Measurements from ENCODE around the gene TESK2. TPM values are rescaled to one million over a fixed set of nuclear protein-coding genes. Genes with fewer than 3 reads are reported as not detected.
A peak's percentile ranks its signal among the peaks of the same experiment; 100 is the strongest.
"Not testable (repeated sequence)": the region's sequence is repeated elsewhere in the genome, so short reads cannot be mapped to it uniquely, and the experiment has no call there.

TESK2 gene
- polyA plus RNA-seq, 3 donors = 3.9 to 13.1 (median 4.1) TPM

- no peak overlapping the region for H3K27ac Mint-ChIP-seq
- no peak overlapping the region for H3K9ac ChIP-seq (ENCODE audit: insufficient read depth, low read length, poor library complexity, severe bottlenecking)
- H3K4me1 Mint-ChIP-seq = peaks cover 23% of the 10 kb centered on the region
- H3K9me3 ChIP-seq (replicated peaks in 1 of 2; ENCODE audit: control insufficient read depth in 1 of 2, insufficient read depth in 1 of 2, low read length in 2 of 2) = no peaks in the 10 kb centered on the region
- peaks cover 2 to 10% (median 8%) of the 10 kb centered on the region in 3 donors for H3K27me3 Mint-ChIP-seq (ENCODE audit: low read depth in 3 of 3)
- no peaks in the 10 kb centered on the region for H4K20me1 ChIP-seq (ENCODE audit: insufficient read depth, low read length)
- H3K4me3 ChIP-seq (replicated peaks in 1 of 3; ENCODE audit: low read depth in 2 of 3, low read length in 3 of 3) = no peak overlapping the region
- peaks cover 0 to 3% (median 0%) of the 10 kb centered on the region in 7 donors for H3K9me3 Mint-ChIP-seq
- H3K27me3 ChIP-seq (ENCODE audit: control insufficient read depth in 2 of 2, insufficient read depth in 2 of 2, low read length in 2 of 2) = no peaks in the 10 kb centered on the region
- H3K36me3 ChIP-seq (replicated peaks in 1 of 2; ENCODE audit: control insufficient read depth in 1 of 2, insufficient read depth in 2 of 2, low read length in 2 of 2) = no peaks in the 10 kb centered on the region
- H3K4me2 ChIP-seq (replicated peaks; ENCODE audit: extremely low read depth, low read length, poor library complexity, severe bottlenecking) = no peak overlapping the region
- no peak overlapping the region for H3K27ac ChIP-seq (ENCODE audit: low read depth in 1 of 2, low read length in 2 of 2)
- peaks cover 12 to 19% of the 10 kb centered on the region in 2 donors for H3K4me1 ChIP-seq (ENCODE audit: control insufficient read depth in 1 of 2, insufficient read depth in 2 of 2, low read length in 2 of 2)
- TF ChIP-seq, protein P1, sequence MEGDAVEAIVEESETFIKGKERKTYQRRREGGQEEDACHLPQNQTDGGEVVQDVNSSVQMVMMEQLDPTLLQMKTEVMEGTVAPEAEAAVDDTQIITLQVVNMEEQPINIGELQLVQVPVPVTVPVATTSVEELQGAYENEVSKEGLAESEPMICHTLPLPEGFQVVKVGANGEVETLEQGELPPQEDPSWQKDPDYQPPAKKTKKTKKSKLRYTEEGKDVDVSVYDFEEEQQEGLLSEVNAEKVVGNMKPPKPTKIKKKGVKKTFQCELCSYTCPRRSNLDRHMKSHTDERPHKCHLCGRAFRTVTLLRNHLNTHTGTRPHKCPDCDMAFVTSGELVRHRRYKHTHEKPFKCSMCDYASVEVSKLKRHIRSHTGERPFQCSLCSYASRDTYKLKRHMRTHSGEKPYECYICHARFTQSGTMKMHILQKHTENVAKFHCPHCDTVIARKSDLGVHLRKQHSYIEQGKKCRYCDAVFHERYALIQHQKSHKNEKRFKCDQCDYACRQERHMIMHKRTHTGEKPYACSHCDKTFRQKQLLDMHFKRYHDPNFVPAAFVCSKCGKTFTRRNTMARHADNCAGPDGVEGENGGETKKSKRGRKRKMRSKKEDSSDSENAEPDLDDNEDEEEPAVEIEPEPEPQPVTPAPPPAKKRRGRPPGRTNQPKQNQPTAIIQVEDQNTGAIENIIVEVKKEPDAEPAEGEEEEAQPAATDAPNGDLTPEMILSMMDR (IDR thresholded peaks at IDR 0.05) = no peak
- H3K36me3 Mint-ChIP-seq = no peaks in the 10 kb centered on the region
- DNase-seq = no peak
- intact Hi-C loops (cut with micrococcal nuclease) = no loop called here
- no peaks in the 10 kb centered on the region for H3K79me2 ChIP-seq (ENCODE audit: insufficient read depth, low read length)
- H2AFZ ChIP-seq (ENCODE audit: insufficient read depth, low read depth, low read length, poor library complexity, severe bottlenecking) = no peak overlapping the region
- no peak overlapping the region for H3K4me3 Mint-ChIP-seq
- WGBS (ENCODE audit: insufficient coverage) = 100% methylated on average over 5 of the region's 11 CpGs
These were observed 39.7 kb upstream of the TESK2 start for GRCh38 chr1:45530632-45531135.

GRCh38 chr1:45526135-45526644 lies 35.2 kb upstream of the TESK2 start:
- H3K79me2 ChIP-seq (ENCODE audit: insufficient read depth, low read length) = peaks cover 4% of the 10 kb centered on the region
- H3K27ac ChIP-seq (ENCODE audit: low read depth in 1 of 2, low read length in 2 of 2) = no peak overlapping the region
- H2AFZ ChIP-seq (ENCODE audit: insufficient read depth, low read depth, low read length, poor library complexity, severe bottlenecking) = no peak overlapping the region
- H3K4me1 ChIP-seq (ENCODE audit: control insufficient read depth in 1 of 2, insufficient read depth in 2 of 2, low read length in 2 of 2) = peaks cover 8 to 11% of the 10 kb centered on the region in 2 donors
- TF ChIP-seq, protein P1 (IDR thresholded peaks at IDR 0.05) = no peak
- Mint-ChIP-seq H3K36me3 (no peaks in the 10 kb centered on the region), H3K27ac (no peak overlapping the region), H3K27me3 (ENCODE audit: low read depth in 3 of 3) (peaks cover 4 to 16% (median 4%) of the 10 kb centered on the region in 3 donors), H3K4me3 (no peak overlapping the region), H3K9me3 (peaks cover 0 to 4% (median 0%) of the 10 kb centered on the region in 7 donors), H3K4me1 (peaks cover 22% of the 10 kb centered on the region)
- H4K20me1 ChIP-seq (ENCODE audit: insufficient read depth, low read length) = no peaks in the 10 kb centered on the region
- no peak overlapping the region for H3K4me2 ChIP-seq (replicated peaks; ENCODE audit: extremely low read depth, low read length, poor library complexity, severe bottlenecking)
- no peak overlapping the region for H3K4me3 ChIP-seq (replicated peaks in 1 of 3; ENCODE audit: low read depth in 2 of 3, low read length in 3 of 3)
- no peaks in the 10 kb centered on the region for H3K9me3 ChIP-seq (replicated peaks in 1 of 2; ENCODE audit: control insufficient read depth in 1 of 2, insufficient read depth in 1 of 2, low read length in 2 of 2)
- WGBS (ENCODE audit: insufficient coverage) = no CpG with 5 or more reads among the region's 1 CpG
- no peak for DNase-seq
- no peak overlapping the region for H3K9ac ChIP-seq (ENCODE audit: insufficient read depth, low read length, poor library complexity, severe bottlenecking)
- no peaks in the 10 kb centered on the region for H3K27me3 ChIP-seq (ENCODE audit: control insufficient read depth in 2 of 2, insufficient read depth in 2 of 2, low read length in 2 of 2)
- intact Hi-C loops (cut with micrococcal nuclease) = no loop called here
- H3K36me3 ChIP-seq (replicated peaks in 1 of 2; ENCODE audit: control insufficient read depth in 1 of 2, insufficient read depth in 2 of 2, low read length in 2 of 2) = no peaks in the 10 kb centered on the region

DNA sequence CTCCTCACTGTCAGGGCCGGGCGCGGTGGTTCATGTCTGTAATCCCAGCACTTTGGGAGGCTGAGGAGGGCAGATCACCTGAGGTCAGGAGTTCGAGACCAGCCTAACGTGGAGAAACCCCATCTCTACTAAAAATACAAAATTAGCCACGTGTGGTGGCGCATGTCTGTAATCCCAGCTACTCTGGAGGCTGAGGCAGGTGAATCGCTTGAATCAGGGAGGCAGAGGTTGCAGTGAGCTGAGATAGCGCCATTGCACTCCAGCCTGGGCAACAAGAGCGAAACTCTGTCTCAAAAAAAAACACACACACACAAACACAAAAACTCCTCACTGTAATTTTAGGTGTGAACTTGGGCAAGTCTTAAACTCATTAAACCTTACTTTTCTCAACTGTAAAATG lies 33.0 kb upstream of the TESK2 start:
- H3K27me3 ChIP-seq (ENCODE audit: control insufficient read depth in 2 of 2, insufficient read depth in 2 of 2, low read length in 2 of 2); DNase-seq; H3K4me2 ChIP-seq (replicated peaks; ENCODE audit: extremely low read depth, low read length, poor library complexity, severe bottlenecking); H3K36me3 Mint-ChIP-seq; intact Hi-C loops (cut with micrococcal nuclease); H3K4me3 ChIP-seq (replicated peaks in 1 of 3; ENCODE audit: low read depth in 2 of 3, low read length in 3 of 3); H2AFZ ChIP-seq (ENCODE audit: insufficient read depth, low read depth, low read length, poor library complexity, severe bottlenecking); H3K9ac ChIP-seq (ENCODE audit: insufficient read depth, low read length, poor library complexity, severe bottlenecking); H3K4me3 Mint-ChIP-seq; H3K9me3 Mint-ChIP-seq; H3K27ac ChIP-seq (ENCODE audit: low read depth in 1 of 2, low read length in 2 of 2); H3K36me3 ChIP-seq (replicated peaks in 1 of 2; ENCODE audit: control insufficient read depth in 1 of 2, insufficient read depth in 2 of 2, low read length in 2 of 2); H3K9me3 ChIP-seq (replicated peaks in 1 of 2; ENCODE audit: control insufficient read depth in 1 of 2, insufficient read depth in 1 of 2, low read length in 2 of 2): not testable (repeated sequence)
- Mint-ChIP-seq H3K27ac (peak overlapping the region in 2 of 7 donors; percentile 37 to 75), H3K27me3 (ENCODE audit: low read depth in 3 of 3) (peaks cover 4 to 18% (median 4%) of the 10 kb centered on the region in 3 donors), H3K4me1 (peaks cover 37% of the 10 kb centered on the region)
- Histone ChIP-seq H4K20me1 (ENCODE audit: insufficient read depth, low read length) (peaks cover 11% of the 10 kb centered on the region), H3K4me1 (ENCODE audit: control insufficient read depth in 1 of 2, insufficient read depth in 2 of 2, low read length in 2 of 2) (peaks cover 19 to 25% of the 10 kb centered on the region in 2 donors), H3K79me2 (ENCODE audit: insufficient read depth, low read length) (peaks cover 24% of the 10 kb centered on the region)
- 85% methylated on average over 4 of the region's 10 CpGs for WGBS (ENCODE audit: insufficient coverage)

All from CD14-positive monocyte (primary cell).